H1 (cell line): ENCODE measurements around the gene EXOC3L1. TPM values are rescaled to one million over a fixed set of nuclear protein-coding genes. Genes with fewer than 3 reads are reported as not detected.

Source experiments
- polyA plus RNA-seq, 7 experiments: library from polyadenylated mRNA; depleted of rRNA in 3 of 7; stranded (reverse) in 5 of 7; unstranded in 2 of 7; fragments of >200 nt in 5 of 7; fragments of 200-250 nt in 2 of 7; gene quantifications; 1 replicate in 5 of 7; 2 replicates in 1 of 7; 4 replicates in 1 of 7; pipeline versions ENCODE4 v1.2.1 to v1.2.3, GENCODE V29; 2011 to 2013; ENCODE audit warnings: missing spikeins in 2 of 7, mixed read lengths in 2 of 7
- total RNA-seq: library from RNA; stranded (reverse); fragmentation: NEBNext Ultra II Directional; extraction: Animal tissue kit (Norgen Biotek cat#: 25700); gene quantifications from 2 replicates; pipeline ENCODE4 v1.2.1, GENCODE V29; 2021
- TF ChIP-seq, protein P1 (sequence below): IDR thresholded peaks from 2 replicates; pipeline ENCODE4 v1.6.1; 2012; ENCODE audit warnings: low read length, inconsistent platforms

Gene EXOC3L1
- total and polyA plus RNA-seq, 2 of the 8 experiments (the other 6 are each of a cell fraction or from before 2014, with no cell fraction given), result 1.3 TPM

DNA sequence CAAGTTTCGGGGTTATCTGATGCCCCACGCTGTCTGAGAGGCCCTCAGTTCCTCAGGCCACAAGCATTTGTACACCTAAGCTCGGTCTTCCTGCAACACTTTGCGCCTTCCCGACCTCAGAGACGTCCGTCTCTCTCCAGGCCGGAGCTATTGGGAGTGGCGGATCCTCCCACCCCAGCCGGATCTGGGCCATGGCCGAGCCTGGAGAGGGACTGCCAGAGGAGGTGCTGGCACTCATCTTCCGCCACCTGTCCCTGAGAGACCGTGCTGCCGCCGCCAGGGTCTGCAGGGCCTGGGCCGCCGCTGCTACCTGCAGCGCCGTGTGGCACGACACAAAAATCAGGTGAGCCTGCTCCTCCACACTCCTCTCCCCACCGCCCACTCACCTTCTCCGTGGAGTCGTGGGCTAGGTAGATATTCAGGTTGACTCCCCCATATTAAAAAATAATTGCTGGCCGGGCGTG lies 28.3 kb downstream of the EXOC3L1 start (continued):
- TF ChIP-seq, protein P1, sequence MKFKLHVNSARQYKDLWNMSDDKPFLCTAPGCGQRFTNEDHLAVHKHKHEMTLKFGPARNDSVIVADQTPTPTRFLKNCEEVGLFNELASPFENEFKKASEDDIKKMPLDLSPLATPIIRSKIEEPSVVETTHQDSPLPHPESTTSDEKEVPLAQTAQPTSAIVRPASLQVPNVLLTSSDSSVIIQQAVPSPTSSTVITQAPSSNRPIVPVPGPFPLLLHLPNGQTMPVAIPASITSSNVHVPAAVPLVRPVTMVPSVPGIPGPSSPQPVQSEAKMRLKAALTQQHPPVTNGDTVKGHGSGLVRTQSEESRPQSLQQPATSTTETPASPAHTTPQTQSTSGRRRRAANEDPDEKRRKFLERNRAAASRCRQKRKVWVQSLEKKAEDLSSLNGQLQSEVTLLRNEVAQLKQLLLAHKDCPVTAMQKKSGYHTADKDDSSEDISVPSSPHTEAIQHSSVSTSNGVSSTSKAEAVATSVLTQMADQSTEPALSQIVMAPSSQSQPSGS, result no peak
